Psoas muscle (tissue), 8 donors: Measurements from ENCODE around the gene KDM2A. TPM values are rescaled to one million over a fixed set of nuclear protein-coding genes. Genes with fewer than 3 reads are reported as not detected.

Source experiments
- ATAC-seq, 4 donors: fragments of 200-7000 bp; cut with Tn5 transposase; one replicate each; pipeline ENCODE4 v1.9.1; 2020; ENCODE audit warnings: moderate library complexity in 3 of 4, mild to moderate bottlenecking in 2 of 4
- DNase-seq, 2 donors: peaks; one replicate each; pipeline ENCODE4 v3.0.0-alpha.2; 2020
- H3K27ac ChIP-seq: fragments of 200-600 bp; one replicate; pipeline ENCODE4 v1.8.0; 2022
- H3K27me3 ChIP-seq, 3 donors: fragments of 200-600 bp in 1 of 3; one replicate each; pipeline versions ENCODE4 v1.6.1 to v1.8.0; 2013 to 2022; ENCODE audit warnings: low read length in 2 of 3, mild to moderate bottlenecking in 2 of 3, moderate library complexity in 1 of 3; ENCODE audit not compliant: insufficient read depth in 3 of 3
- H3K36me3 ChIP-seq, 2 donors: fragments of 200-600 bp in 1 of 2; one replicate each; pipeline versions ENCODE4 v1.6.1 to v1.8.0; 2013 to 2022; ENCODE audit warnings: low read depth in 1 of 2, mild to moderate bottlenecking in 1 of 2, moderate library complexity in 1 of 2; ENCODE audit not compliant: insufficient read depth in 1 of 2
- H3K4me1 ChIP-seq: fragments of 200-600 bp; one replicate; pipeline ENCODE4 v1.8.0; 2022
- H3K4me3 ChIP-seq: fragments of 200-600 bp; one replicate; pipeline ENCODE4 v1.8.0; 2022; ENCODE audit warnings: mild to moderate bottlenecking
- H3K9me3 ChIP-seq: fragments of 200-600 bp; one replicate; pipeline ENCODE4 v1.8.0; 2022
- CTCF ChIP-seq: fragments of 200-600 bp; IDR thresholded peaks from one replicate; pipeline ENCODE4 v1.8.0; 2022; ENCODE audit warnings: antibody characterized with exemption
- WGBS, 3 donors: extraction: QIAGEN DNeasy Blood & Tissue Kit; methylation state at CpG; one replicate each; pipeline versions ENCODE4 v1.1.6 to v1.1.7; 2013; 5-methylcytosine and 5-hydroxymethylcytosine counted together
- intact Hi-C, 2 donors: fragments of 100-400 bp; cut with DNase I; formaldehyde crosslinking; loops; one replicate each; pipeline versions ENCODE4 v1.11.0 to v1.14.2; 2022
- polyA plus RNA-seq, 3 donors: library from polyadenylated mRNA; stranded (reverse); fragments of 200-250 nt; gene quantifications; one replicate each; pipeline ENCODE4 v1.2.3, GENCODE V29; 2013
- total RNA-seq, 4 donors: library from RNA; stranded (reverse); fragmentation: NEBNext Ultra II Directional in 2 of 4; extraction: Animal tissue kit (Norgen Biotek cat#: 25700) in 2 of 4; gene quantifications; one replicate each; pipeline versions ENCODE4 v1.2.1 to v1.2.4, GENCODE V29; 2021 to 2023
- donor health status: healthy with polysubstance abuse.
- donor health status: DM: no; HTN: no; CAD: no; lungs with moderate emphysema.
- donor health status: Bipolar disorder and iron deficiency.
- donor health status: healthy.
- donor health status: DM: yes; HTN: yes; CAD: no.
- donor health status: DM: no; HTN: no; CAD: no.
- donor health status: DM: no; HTN: no; CAD: no.
- donor health status: DM: yes; HTN: yes; CAD: no.

KDM2A gene
- total and polyA plus RNA-seq, 7 donors, result 26.6 to 67.9 (median 52.4) TPM

DNA sequence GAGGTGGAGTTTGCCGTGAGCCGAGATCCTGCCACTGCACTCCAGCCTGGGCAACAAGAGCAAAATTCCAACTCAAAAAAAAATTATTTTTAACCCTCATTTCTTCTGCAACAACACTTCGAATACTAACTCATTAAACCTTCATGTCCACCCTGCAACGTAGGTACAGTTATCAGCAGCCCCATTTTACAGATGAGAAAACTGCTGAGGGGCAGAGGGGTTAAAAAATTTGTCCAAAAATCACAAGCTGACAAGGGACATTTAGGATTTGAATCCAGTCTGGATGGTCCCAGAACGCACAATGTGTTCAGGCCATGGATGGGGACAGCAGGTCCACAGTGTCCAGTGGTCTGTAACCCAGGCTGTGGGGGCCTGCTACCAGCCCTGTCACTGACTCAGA lies 33.4 kb upstream of the KDM2A start:
- 94 to 96% (median 94%) methylated on average over 5 of the region's 5 CpGs for WGBS, 3 donors
- intact Hi-C loops, result loop anchor here in 1 of 2 donors (10.0 kb wide), 1 partner anchor 79 kb away; no protein-coding TSS in a partner anchor
- no peak for DNase-seq
- H3K36me3 ChIP-seq, result no peaks in the 10 kb centered on the region
- H3K27me3 ChIP-seq, result no peaks in the 10 kb centered on the region
- H3K4me1 ChIP-seq, result peaks cover 9% of the 10 kb centered on the region
- no peak overlapping the region for H3K27ac ChIP-seq
- no peak for ATAC-seq
- no peak for TF ChIP-seq CTCF
- no peak overlapping the region for H3K4me3 ChIP-seq
- H3K9me3 ChIP-seq, result no peaks in the 10 kb centered on the region

GRCh38 chr11:67090717-67091116 lies 28.3 kb upstream of the KDM2A start:
- Histone ChIP-seq H3K27me3 (no peaks in the 10 kb centered on the region), H3K4me1 (no peaks in the 10 kb centered on the region), H3K9me3 (no peaks in the 10 kb centered on the region), H3K27ac (no peak overlapping the region), H3K4me3 (no peak overlapping the region), H3K36me3 (no peaks in the 10 kb centered on the region)
- 90 to 93% (median 93%) methylated on average over 8 of the region's 8 CpGs for WGBS, 3 donors
- ATAC-seq (no peak), DNase-seq (no peak)
- intact Hi-C loops, result no loop called here
- TF ChIP-seq CTCF, result no peak

GRCh38 chr11:67095214-67095507 lies 23.9 kb upstream of the KDM2A start:
- 94 to 100% (median 97%) methylated on average over 1 of the region's 1 CpG for WGBS, 3 donors
- ATAC-seq, result no peak
- no peaks in the 10 kb centered on the region for H3K9me3 ChIP-seq
- no peak for DNase-seq
- H3K4me1 ChIP-seq, result no peaks in the 10 kb centered on the region
- H3K36me3 ChIP-seq, result no peaks in the 10 kb centered on the region
- intact Hi-C loops, result no loop called here
- no peak overlapping the region for H3K4me3 ChIP-seq
- no peak for TF ChIP-seq CTCF
- no peaks in the 10 kb centered on the region for H3K27me3 ChIP-seq
- H3K27ac ChIP-seq, result no peak overlapping the region

- H3K4me3 ChIP-seq, result no peak overlapping the region
- no peaks in the 10 kb centered on the region for H3K27me3 ChIP-seq
- no peak overlapping the region for H3K27ac ChIP-seq
- H3K9me3 ChIP-seq, result no peaks in the 10 kb centered on the region
- TF ChIP-seq CTCF, result no peak
- H3K4me1 ChIP-seq, result no peaks in the 10 kb centered on the region
- no peaks in the 10 kb centered on the region for H3K36me3 ChIP-seq
- ATAC-seq (peak in 3 of 4 donors; percentile 26 to 72 (median 33)), DNase-seq (no peak)
- WGBS, 3 donors, result 59 to 64% (median 64%) methylated on average over 6 of the region's 6 CpGs
- intact Hi-C loops, result no loop called here
Observed at GRCh38 chr11:67098799-67099429, 20.1 kb upstream of the KDM2A start.

DNA sequence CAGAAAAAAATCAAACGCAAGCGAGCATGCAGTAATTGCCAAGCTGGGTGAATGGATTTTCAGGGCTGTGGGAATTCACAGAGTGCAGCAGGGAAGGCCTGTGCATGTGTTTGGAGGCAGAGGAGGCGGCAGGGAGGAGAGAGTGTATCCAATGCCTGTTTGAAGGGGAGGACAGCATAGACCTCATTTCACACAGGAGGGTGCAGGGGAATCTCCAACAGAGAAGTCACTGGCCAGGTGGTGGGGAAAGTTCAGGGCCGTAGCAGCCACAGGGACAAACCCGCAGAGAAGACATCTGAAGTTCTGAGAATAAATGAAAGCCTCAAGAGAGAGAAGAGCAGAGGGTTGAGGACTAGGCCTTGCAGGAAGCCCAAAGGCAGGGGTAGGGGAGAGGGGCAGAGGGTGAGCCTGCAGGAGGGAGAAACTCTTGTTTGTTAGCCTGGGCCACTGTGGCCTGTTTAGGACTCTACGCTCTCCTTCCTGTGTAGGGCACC lies 19.2 kb upstream of the KDM2A start:
- 93 to 94% (median 93%) methylated on average over 6 of the region's 6 CpGs for WGBS, 3 donors
- TF ChIP-seq CTCF, result no peak
- no peak for DNase-seq
- Histone ChIP-seq H3K4me1 (no peaks in the 10 kb centered on the region), H3K36me3 (no peaks in the 10 kb centered on the region), H3K4me3 (no peak overlapping the region), H3K27ac (no peak overlapping the region), H3K9me3 (no peaks in the 10 kb centered on the region), H3K27me3 (no peaks in the 10 kb centered on the region)
- ATAC-seq, result no peak
- intact Hi-C loops, result no loop called here
